ENCODE results near the gene NIPA2. TPM values are rescaled to one million over a fixed set of nuclear protein-coding genes. Genes with fewer than 3 reads are reported as not detected.
"Not testable (repeated sequence)": the region's sequence is repeated elsewhere in the genome, so short reads cannot be mapped to it uniquely, and the experiment has no call there.

The NIPA2 gene
- total and polyA plus RNA-seq, 2 of the 8 experiments (the other 6 are each of a cell fraction or from before 2014, with no cell fraction given) = 38.5 to 81.7 TPM

GRCh38 chr15:22803006-22803405 lies 35.5 kb upstream of the NIPA2 start:
- H2AFZ ChIP-seq (ENCODE audit: low read length); H3K9me3 ChIP-seq (ENCODE audit: insufficient read depth in 2 of 2, low read depth in 1 of 2, low read length in 1 of 2); H2BK120ac ChIP-seq (replicated peaks; ENCODE audit: low read depth, low read length); H3K4me3 ChIP-seq (ENCODE audit: extremely low read depth in 1 of 4, insufficient read depth in 2 of 4, low read depth in 3 of 4, low read length in 4 of 4); H3K14ac ChIP-seq (ENCODE audit: insufficient read length); H4K91ac ChIP-seq (replicated peaks; ENCODE audit: insufficient read length, low read length); H2BK20ac ChIP-seq (ENCODE audit: low read length); H4K8ac ChIP-seq (ENCODE audit: extremely low read depth, insufficient read depth, low read length); H3K79me1 ChIP-seq (ENCODE audit: low read depth, low read length); CTCF ChIA-PET (ENCODE audit: partially characterized antibody); H3K4ac ChIP-seq (replicated peaks; ENCODE audit: insufficient read length, low read depth, low read length); FAIRE-seq; H3K4me2 ChIP-seq (ENCODE audit: insufficient read depth in 1 of 2, low read depth in 2 of 2, low read length in 2 of 2); H3K23me2 ChIP-seq (ENCODE audit: low read depth, low read length); POLR2A ChIA-PET (ENCODE audit: partially characterized antibody); H3K36me3 ChIP-seq (ENCODE audit: control insufficient read depth in 2 of 4, insufficient read depth in 4 of 4, low read length in 3 of 4); H2BK15ac ChIP-seq (ENCODE audit: low read length); H2BK12ac ChIP-seq (ENCODE audit: low read depth, low read length); H3K27ac ChIP-seq (ENCODE audit: low read depth, low read length); DNase-seq (ENCODE audit: low read depth in 1 of 2, low spot score in 2 of 2); H2AK5ac ChIP-seq (ENCODE audit: low read depth, low read length); H3K56ac ChIP-seq (replicated peaks; ENCODE audit: insufficient read length, low read depth, low read length); H4K5ac ChIP-seq (ENCODE audit: insufficient read length, low read depth, low read length); H3K23ac ChIP-seq (ENCODE audit: insufficient read length); H2BK5ac ChIP-seq (ENCODE audit: low read depth, low read length); H3K27me3 ChIP-seq (replicated peaks in 1 of 4; ENCODE audit: control insufficient read depth in 3 of 4, extremely low read depth in 1 of 4, insufficient read depth in 3 of 4, low read length in 3 of 4); H3K4me1 ChIP-seq (replicated peaks in 1 of 4; ENCODE audit: control insufficient read depth in 3 of 4, insufficient read depth in 4 of 4, low read length in 3 of 4); H4K20me1 ChIP-seq (replicated peaks in 1 of 2; ENCODE audit: control insufficient read depth in 1 of 2, insufficient read depth in 2 of 2, low read length in 2 of 2); H3K18ac ChIP-seq (ENCODE audit: extremely low read depth, low read length); H3K9ac ChIP-seq (replicated peaks in 1 of 4; ENCODE audit: extremely low read depth in 1 of 4, low read depth in 3 of 4, low read length in 3 of 4): not testable (repeated sequence)
- peaks cover 0 to 24% of the 10 kb centered on the region in 2 experiments; a peak in 2 of 4 replicates for H3K79me2 ChIP-seq (ENCODE audit: control insufficient read depth in 1 of 2, insufficient read depth in 2 of 2, low read length in 2 of 2)
- 90% methylated on average over 10 of the region's 10 CpGs; no CpG with 5 or more reads in 1 of the 2 experiments for WGBS, 2 experiments (ENCODE audit: extremely low coverage in 1 of 2, insufficient coverage in 1 of 2, insufficient read length in 1 of 2, insufficient replicate concordance in 2 of 2, low coverage in 1 of 2, low lambda C conversion rate in 2 of 2, missing lambda C conversion rate in 1 of 2)

Data from H1 (cell line).